ENCODE data around the gene PTPRT. TPM values are rescaled to one million over a fixed set of nuclear protein-coding genes. Genes with fewer than 3 reads are reported as not detected.

Gene PTPRT
- total and polyA plus RNA-seq, 2 of the 4 experiments (the other 2 are of a cell fraction): not detected

GRCh38 chr20:42447270-42447669 lies 742.4 kb downstream of the PTPRT start:
- no peak overlapping the region for H3K27ac ChIP-seq (ENCODE audit: insufficient read depth, low read length)
- intact Hi-C loops (cut with micrococcal nuclease) (no loop called here), in situ Hi-C loops (cut with MboI; ENCODE audit: low sequenced_read_pairs) (no loop called here), dilution Hi-C loops (cut with HindIII; ENCODE audit: low sequenced_read_pairs, unreplicated experiment) (no loop called here)
- H4K5ac ChIP-seq (ENCODE audit: low read depth, low read length): no peak overlapping the region
- no peak overlapping the region for H3K14ac ChIP-seq (replicated peaks; ENCODE audit: low read depth, low read length)
- ATAC-seq (ENCODE audit: low read depth) (no peak), DNase-seq (no peak)
- no peak overlapping the region for H2AK5ac ChIP-seq (ENCODE audit: low read depth, low read length)
- H2AFZ ChIP-seq (replicated peaks; ENCODE audit: low read length, poor library complexity): no peak overlapping the region
- TF ChIP-seq CEBPB (IDR thresholded peaks at IDR 0.05; ENCODE audit: low read depth, low read length): no peak
- no peak for TF ChIP-seq CHD1 (IDR thresholded peaks at IDR 0.05; ENCODE audit: low read depth, low read length)
- TF ChIP-seq NFE2L2 (IDR thresholded peaks at IDR 0.05; ENCODE audit: low read depth, low read length): no peak
- no peak for TF ChIP-seq RAD21 (IDR thresholded peaks at IDR 0.05; ENCODE audit: low read length)
- no peak for TF ChIP-seq MAFK (IDR thresholded peaks at IDR 0.05; ENCODE audit: low read depth, low read length)
- TF ChIP-seq BHLHE40 (IDR thresholded peaks at IDR 0.05; ENCODE audit: low read depth, low read length): no peak
- TF ChIP-seq RFX5 (IDR thresholded peaks at IDR 0.05; ENCODE audit: low read depth, low read length): no peak
- TF ChIP-seq FOS (IDR thresholded peaks at IDR 0.05; ENCODE audit: low read depth, low read length): no peak
- TF ChIP-seq, protein P1, sequence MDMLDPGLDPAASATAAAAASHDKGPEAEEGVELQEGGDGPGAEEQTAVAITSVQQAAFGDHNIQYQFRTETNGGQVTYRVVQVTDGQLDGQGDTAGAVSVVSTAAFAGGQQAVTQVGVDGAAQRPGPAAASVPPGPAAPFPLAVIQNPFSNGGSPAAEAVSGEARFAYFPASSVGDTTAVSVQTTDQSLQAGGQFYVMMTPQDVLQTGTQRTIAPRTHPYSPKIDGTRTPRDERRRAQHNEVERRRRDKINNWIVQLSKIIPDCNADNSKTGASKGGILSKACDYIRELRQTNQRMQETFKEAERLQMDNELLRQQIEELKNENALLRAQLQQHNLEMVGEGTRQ (IDR thresholded peaks at IDR 0.05; ENCODE audit: low read depth, low read length): no peak
- no peak for TF ChIP-seq MAZ (IDR thresholded peaks at IDR 0.05; ENCODE audit: borderline replicate concordance, low read depth, low read length)
- TF ChIP-seq MXI1 (IDR thresholded peaks at IDR 0.05; ENCODE audit: borderline replicate concordance, low read depth, low read length): no peak
- no peak for TF ChIP-seq RCOR1 (IDR thresholded peaks at IDR 0.05; ENCODE audit: insufficient replicate concordance, low read length)
- TF ChIP-seq, protein P2, sequence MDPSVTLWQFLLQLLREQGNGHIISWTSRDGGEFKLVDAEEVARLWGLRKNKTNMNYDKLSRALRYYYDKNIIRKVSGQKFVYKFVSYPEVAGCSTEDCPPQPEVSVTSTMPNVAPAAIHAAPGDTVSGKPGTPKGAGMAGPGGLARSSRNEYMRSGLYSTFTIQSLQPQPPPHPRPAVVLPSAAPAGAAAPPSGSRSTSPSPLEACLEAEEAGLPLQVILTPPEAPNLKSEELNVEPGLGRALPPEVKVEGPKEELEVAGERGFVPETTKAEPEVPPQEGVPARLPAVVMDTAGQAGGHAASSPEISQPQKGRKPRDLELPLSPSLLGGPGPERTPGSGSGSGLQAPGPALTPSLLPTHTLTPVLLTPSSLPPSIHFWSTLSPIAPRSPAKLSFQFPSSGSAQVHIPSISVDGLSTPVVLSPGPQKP (IDR thresholded peaks at IDR 0.05; ENCODE audit: borderline replicate concordance, low read depth, low read length): no peak
- TF ChIP-seq, protein P3, sequence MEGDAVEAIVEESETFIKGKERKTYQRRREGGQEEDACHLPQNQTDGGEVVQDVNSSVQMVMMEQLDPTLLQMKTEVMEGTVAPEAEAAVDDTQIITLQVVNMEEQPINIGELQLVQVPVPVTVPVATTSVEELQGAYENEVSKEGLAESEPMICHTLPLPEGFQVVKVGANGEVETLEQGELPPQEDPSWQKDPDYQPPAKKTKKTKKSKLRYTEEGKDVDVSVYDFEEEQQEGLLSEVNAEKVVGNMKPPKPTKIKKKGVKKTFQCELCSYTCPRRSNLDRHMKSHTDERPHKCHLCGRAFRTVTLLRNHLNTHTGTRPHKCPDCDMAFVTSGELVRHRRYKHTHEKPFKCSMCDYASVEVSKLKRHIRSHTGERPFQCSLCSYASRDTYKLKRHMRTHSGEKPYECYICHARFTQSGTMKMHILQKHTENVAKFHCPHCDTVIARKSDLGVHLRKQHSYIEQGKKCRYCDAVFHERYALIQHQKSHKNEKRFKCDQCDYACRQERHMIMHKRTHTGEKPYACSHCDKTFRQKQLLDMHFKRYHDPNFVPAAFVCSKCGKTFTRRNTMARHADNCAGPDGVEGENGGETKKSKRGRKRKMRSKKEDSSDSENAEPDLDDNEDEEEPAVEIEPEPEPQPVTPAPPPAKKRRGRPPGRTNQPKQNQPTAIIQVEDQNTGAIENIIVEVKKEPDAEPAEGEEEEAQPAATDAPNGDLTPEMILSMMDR (conservative IDR thresholded peaks at IDR 0.05; ENCODE audit: low read depth, low read length): no peak
- TF ChIP-seq POLR2A (IDR thresholded peaks at IDR 0.05; ENCODE audit: low read depth, low read length): no peak
- no peak for TF ChIP-seq SMC3 (IDR thresholded peaks at IDR 0.05; ENCODE audit: low read depth, low read length)
- no CpG with 5 or more reads among the region's 2 CpGs for WGBS, 2 experiments (ENCODE audit: extremely low coverage in 2 of 2, insufficient read length in 1 of 2)
- no peak overlapping the region for H3K56ac ChIP-seq (ENCODE audit: extremely low read depth, insufficient read depth, low read length)
- no peak overlapping the region for H2BK20ac ChIP-seq (ENCODE audit: low read depth, low read length)
- H3K4me1 ChIP-seq (ENCODE audit: control insufficient read depth, insufficient read depth, low read length): no peaks in the 10 kb centered on the region
- no peak overlapping the region for H2BK15ac ChIP-seq (ENCODE audit: low read depth, low read length)
- no peaks in the 10 kb centered on the region for H3K9me1 ChIP-seq (ENCODE audit: insufficient read depth, low read length)
- H2AK9ac ChIP-seq (replicated peaks; ENCODE audit: low read depth, low read length, poor library complexity): no peak overlapping the region
- no peaks in the 10 kb centered on the region for H3K27me3 ChIP-seq (ENCODE audit: control insufficient read depth, insufficient read depth, low read length)
- POLR2A ChIA-PET (ENCODE audit: unreplicated experiment): no interaction called here
- H3K36me3 ChIP-seq (ENCODE audit: control insufficient read depth, insufficient read depth, low read length): no peaks in the 10 kb centered on the region
- no peak overlapping the region for H2BK120ac ChIP-seq (ENCODE audit: low read depth, low read length)
- H3K9ac ChIP-seq (ENCODE audit: low read depth, low read length): no peak overlapping the region
- H4K8ac ChIP-seq (ENCODE audit: low read depth in 2 of 2, low read length in 2 of 2): no peak overlapping the region
- H3K79me1 ChIP-seq (ENCODE audit: low read depth in 1 of 2, low read length in 2 of 2): no peaks in the 10 kb centered on the region
- BruUV-seq (replicated peaks): no TSS peak
- H3K4me3 ChIP-seq (ENCODE audit: insufficient read depth, low read depth, low read length): no peak overlapping the region
- H3K4ac ChIP-seq (ENCODE audit: low read depth, low read length): no peak overlapping the region
- no peak overlapping the region for H2BK5ac ChIP-seq (ENCODE audit: low read depth, low read length, poor library complexity, severe bottlenecking)
- H3K18ac ChIP-seq (ENCODE audit: low read depth, low read length): no peak overlapping the region
- peaks cover 18% of the 10 kb centered on the region for H3K9me3 ChIP-seq (ENCODE audit: control insufficient read depth, insufficient read depth, low read length)
- H4K20me1 ChIP-seq (ENCODE audit: insufficient read depth, low read length): no peaks in the 10 kb centered on the region
- no peak overlapping the region for H3K23ac ChIP-seq (ENCODE audit: low read depth, low read length)
- CTCF ChIA-PET: no interaction called here
- H4K91ac ChIP-seq (ENCODE audit: insufficient read depth, low read depth, low read length): no peak overlapping the region
- no peak overlapping the region for H3K4me2 ChIP-seq (ENCODE audit: low read depth, low read length)

Measured in IMR-90 (cell line).